Measurements from ENCODE around the gene SLC45A2.
"Not testable (repeated sequence)": the region's sequence is repeated elsewhere in the genome, so short reads cannot be mapped to it uniquely, and the experiment has no call there.

The SLC45A2 gene

GRCh38 chr5:33969572-33970452, 14.7 kb downstream of the SLC45A2 start:
- peak; percentile 93 for TF ChIP-seq CTCF (conservative IDR thresholded peaks at IDR 0.05; ENCODE audit: low read length)
- peak; percentile 71 for DNase-seq (ENCODE audit: low read depth)
- H3K4me3 ChIP-seq (ENCODE audit: low read length): no peak overlapping the region

- DNase-seq (ENCODE audit: low read depth): no peak
- no peak for TF ChIP-seq CTCF (conservative IDR thresholded peaks at IDR 0.05; ENCODE audit: low read length)
Observed at GRCh38 chr5:33968211-33969005, 16.1 kb downstream of the SLC45A2 start.

GRCh38 chr5:33966805-33967204, 17.7 kb downstream of the SLC45A2 start:
- no peak overlapping the region for H3K4me3 ChIP-seq (ENCODE audit: low read length)
- TF ChIP-seq CTCF (conservative IDR thresholded peaks at IDR 0.05; ENCODE audit: low read length): no peak
- DNase-seq (ENCODE audit: low read depth): no peak

More at GRCh38 chr5:33968211-33969005, 16.1 kb downstream of the SLC45A2 start:
- no peak overlapping the region for H3K4me3 ChIP-seq (ENCODE audit: low read length)

- H3K4me3 ChIP-seq (ENCODE audit: low read length): no peak overlapping the region
- DNase-seq (ENCODE audit: low read depth): peak; percentile 21
- no peak for TF ChIP-seq CTCF (conservative IDR thresholded peaks at IDR 0.05; ENCODE audit: low read length)
Observed at GRCh38 chr5:33964132-33964700, 20.3 kb downstream of the SLC45A2 start.

DNA sequence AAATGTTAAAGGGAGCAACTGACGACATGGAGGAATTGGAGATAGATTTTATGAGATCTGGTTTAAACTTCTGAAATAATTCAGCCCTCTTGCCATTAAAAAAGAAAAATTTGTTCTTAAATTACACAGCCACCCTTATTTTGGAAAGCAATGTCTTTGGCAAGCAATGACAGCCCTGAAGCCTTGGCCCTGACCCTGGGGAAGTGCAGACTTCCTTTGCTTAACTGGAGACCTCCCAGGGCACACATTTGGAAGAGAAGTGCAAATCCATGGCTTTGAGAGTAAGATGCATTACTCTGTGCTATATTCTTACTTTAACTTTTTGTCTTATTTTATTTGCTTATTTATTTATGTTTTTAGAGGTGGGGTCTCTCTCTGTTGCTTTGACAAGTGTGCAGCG, 26.3 kb downstream of the SLC45A2 start:
- H3K4me3 ChIP-seq (ENCODE audit: low read length): no peak overlapping the region
- no peak for TF ChIP-seq CTCF (conservative IDR thresholded peaks at IDR 0.05; ENCODE audit: low read length)

GRCh38 chr5:33957577-33958150, 26.8 kb downstream of the SLC45A2 start:
- DNase-seq (ENCODE audit: low read depth): no peak
- no peak overlapping the region for H3K4me3 ChIP-seq (ENCODE audit: low read length)
- no peak for TF ChIP-seq CTCF (conservative IDR thresholded peaks at IDR 0.05; ENCODE audit: low read length)

More for the DNA sequence above, 26.3 kb downstream of the SLC45A2 start:
- DNase-seq (ENCODE audit: low read depth): no peak

GRCh38 chr5:33952175-33952574, 32.3 kb downstream of the SLC45A2 start:
- not testable (repeated sequence) for H3K4me3 ChIP-seq (ENCODE audit: low read length); DNase-seq (ENCODE audit: low read depth)

Measured in AG10803 (cell line).